ENCODE data around the gene SLC2A4. TPM values are rescaled to one million over a fixed set of nuclear protein-coding genes. Genes with fewer than 3 reads are reported as not detected.

The SLC2A4 gene
- total and polyA plus RNA-seq, 2 experiments from 2014 or later = 6.3 to 13.6 TPM

- peaks cover 13% of the 10 kb centered on the region for H3K36me3 ChIP-seq (ENCODE audit: insufficient read depth)
- peaks cover 32% of the 10 kb centered on the region for H4K20me1 ChIP-seq (replicated peaks; ENCODE audit: insufficient read depth)
- Mint-ChIP-seq H3K36me3 (ENCODE audit: low read depth) (peaks cover 43% of the 10 kb centered on the region), H3K27ac (peak overlapping the region; percentile 97), H3K4me3 (peak overlapping the region; percentile 91), H3K9me3 (peaks cover 3% of the 10 kb centered on the region; the same call in 2 of the 3 replicates), H3K27me3 (ENCODE audit: insufficient read depth, low read depth, poor library complexity) (peaks cover 10% of the 10 kb centered on the region), H3K4me1 (peaks cover 38% of the 10 kb centered on the region)
- H3K4me1 ChIP-seq (ENCODE audit: insufficient read depth) = peaks cover 23% of the 10 kb centered on the region
- H3K9me2 ChIP-seq (ENCODE audit: insufficient read depth) = no peaks in the 10 kb centered on the region
- H3K27me3 ChIP-seq (ENCODE audit: insufficient read depth) = no peaks in the 10 kb centered on the region
- no peak overlapping the region for H2AFZ ChIP-seq
- H3K4me2 ChIP-seq = peak overlapping the region; percentile 98
- DNase-seq (ENCODE audit: low spot score) (peak; percentile 27), ATAC-seq (peak; percentile 15)
- TF ChIP-seq, protein P1, sequence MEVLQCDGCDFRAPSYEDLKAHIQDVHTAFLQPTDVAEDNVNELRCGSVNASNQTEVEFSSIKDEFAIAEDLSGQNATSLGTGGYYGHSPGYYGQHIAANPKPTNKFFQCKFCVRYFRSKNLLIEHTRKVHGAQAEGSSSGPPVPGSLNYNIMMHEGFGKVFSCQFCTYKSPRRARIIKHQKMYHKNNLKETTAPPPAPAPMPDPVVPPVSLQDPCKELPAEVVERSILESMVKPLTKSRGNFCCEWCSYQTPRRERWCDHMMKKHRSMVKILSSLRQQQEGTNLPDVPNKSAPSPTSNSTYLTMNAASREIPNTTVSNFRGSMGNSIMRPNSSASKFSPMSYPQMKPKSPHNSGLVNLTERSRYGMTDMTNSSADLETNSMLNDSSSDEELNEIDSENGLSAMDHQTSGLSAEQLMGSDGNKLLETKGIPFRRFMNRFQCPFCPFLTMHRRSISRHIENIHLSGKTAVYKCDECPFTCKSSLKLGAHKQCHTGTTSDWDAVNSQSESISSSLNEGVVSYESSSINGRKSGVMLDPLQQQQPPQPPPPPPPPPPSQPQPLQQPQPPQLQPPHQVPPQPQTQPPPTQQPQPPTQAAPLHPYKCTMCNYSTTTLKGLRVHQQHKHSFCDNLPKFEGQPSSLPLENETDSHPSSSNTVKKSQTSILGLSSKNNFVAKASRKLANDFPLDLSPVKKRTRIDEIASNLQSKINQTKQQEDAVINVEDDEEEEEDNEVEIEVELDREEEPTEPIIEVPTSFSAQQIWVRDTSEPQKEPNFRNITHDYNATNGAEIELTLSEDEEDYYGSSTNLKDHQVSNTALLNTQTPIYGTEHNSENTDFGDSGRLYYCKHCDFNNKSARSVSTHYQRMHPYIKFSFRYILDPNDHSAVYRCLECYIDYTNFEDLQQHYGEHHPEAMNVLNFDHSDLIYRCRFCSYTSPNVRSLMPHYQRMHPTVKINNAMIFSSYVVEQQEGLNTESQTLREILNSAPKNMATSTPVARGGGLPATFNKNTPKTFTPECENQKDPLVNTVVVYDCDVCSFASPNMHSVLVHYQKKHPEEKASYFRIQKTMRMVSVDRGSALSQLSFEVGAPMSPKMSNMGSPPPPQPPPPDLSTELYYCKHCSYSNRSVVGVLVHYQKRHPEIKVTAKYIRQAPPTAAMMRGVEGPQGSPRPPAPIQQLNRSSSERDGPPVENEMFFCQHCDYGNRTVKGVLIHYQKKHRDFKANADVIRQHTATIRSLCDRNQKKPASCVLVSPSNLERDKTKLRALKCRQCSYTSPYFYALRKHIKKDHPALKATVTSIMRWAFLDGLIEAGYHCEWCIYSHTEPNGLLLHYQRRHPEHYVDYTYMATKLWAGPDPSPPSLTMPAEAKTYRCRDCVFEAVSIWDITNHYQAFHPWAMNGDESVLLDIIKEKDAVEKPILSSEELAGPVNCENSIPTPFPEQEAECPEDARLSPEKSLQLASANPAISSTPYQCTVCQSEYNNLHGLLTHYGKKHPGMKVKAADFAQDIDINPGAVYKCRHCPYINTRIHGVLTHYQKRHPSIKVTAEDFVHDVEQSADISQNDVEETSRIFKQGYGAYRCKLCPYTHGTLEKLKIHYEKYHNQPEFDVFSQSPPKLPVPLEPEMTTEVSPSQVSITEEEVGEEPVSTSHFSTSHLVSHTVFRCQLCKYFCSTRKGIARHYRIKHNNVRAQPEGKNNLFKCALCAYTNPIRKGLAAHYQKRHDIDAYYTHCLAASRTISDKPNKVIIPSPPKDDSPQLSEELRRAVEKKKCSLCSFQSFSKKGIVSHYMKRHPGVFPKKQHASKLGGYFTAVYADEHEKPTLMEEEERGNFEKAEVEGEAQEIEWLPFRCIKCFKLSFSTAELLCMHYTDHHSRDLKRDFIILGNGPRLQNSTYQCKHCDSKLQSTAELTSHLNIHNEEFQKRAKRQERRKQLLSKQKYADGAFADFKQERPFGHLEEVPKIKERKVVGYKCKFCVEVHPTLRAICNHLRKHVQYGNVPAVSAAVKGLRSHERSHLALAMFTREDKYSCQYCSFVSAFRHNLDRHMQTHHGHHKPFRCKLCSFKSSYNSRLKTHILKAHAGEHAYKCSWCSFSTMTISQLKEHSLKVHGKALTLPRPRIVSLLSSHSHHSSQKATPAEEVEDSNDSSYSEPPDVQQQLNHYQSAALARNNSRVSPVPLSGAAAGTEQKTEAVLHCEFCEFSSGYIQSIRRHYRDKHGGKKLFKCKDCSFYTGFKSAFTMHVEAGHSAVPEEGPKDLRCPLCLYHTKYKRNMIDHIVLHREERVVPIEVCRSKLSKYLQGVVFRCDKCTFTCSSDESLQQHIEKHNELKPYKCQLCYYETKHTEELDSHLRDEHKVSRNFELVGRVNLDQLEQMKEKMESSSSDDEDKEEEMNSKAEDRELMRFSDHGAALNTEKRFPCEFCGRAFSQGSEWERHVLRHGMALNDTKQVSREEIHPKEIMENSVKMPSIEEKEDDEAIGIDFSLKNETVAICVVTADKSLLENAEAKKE (CRISPR knock-in tag; IDR thresholded peaks at IDR 0.05) = no peak
- TF ChIP-seq ZNF114 (CRISPR knock-in tag; IDR thresholded peaks at IDR 0.05) (no peak), NANOG (IDR thresholded peaks at IDR 0.05; ENCODE audit: borderline replicate concordance) (no peak), ETS1 (IDR thresholded peaks at IDR 0.05) (no peak), REST (IDR thresholded peaks at IDR 0.05; ENCODE audit: unreplicated experiment) (no peak), EZH2phosphoT487 (IDR thresholded peaks at IDR 0.05; ENCODE audit: unreplicated experiment) (no peak), EZH2 (IDR thresholded peaks at IDR 0.05; ENCODE audit: low read depth, unreplicated experiment) (no peak), STAT1 (IDR thresholded peaks at IDR 0.05; ENCODE audit: unreplicated experiment) (no peak), ZNF331 (CRISPR knock-in tag; IDR thresholded peaks at IDR 0.05; ENCODE audit: low read depth) (no peak), CREB1 (CRISPR knock-in tag; IDR thresholded peaks at IDR 0.05; ENCODE audit: low read depth) (no peak), JUNB (IDR thresholded peaks at IDR 0.05; ENCODE audit: unreplicated experiment) (no peak), POLR2AphosphoS5 (IDR thresholded peaks at IDR 0.05; ENCODE audit: low read depth) (no peak)
- TF ChIP-seq, protein P2, sequence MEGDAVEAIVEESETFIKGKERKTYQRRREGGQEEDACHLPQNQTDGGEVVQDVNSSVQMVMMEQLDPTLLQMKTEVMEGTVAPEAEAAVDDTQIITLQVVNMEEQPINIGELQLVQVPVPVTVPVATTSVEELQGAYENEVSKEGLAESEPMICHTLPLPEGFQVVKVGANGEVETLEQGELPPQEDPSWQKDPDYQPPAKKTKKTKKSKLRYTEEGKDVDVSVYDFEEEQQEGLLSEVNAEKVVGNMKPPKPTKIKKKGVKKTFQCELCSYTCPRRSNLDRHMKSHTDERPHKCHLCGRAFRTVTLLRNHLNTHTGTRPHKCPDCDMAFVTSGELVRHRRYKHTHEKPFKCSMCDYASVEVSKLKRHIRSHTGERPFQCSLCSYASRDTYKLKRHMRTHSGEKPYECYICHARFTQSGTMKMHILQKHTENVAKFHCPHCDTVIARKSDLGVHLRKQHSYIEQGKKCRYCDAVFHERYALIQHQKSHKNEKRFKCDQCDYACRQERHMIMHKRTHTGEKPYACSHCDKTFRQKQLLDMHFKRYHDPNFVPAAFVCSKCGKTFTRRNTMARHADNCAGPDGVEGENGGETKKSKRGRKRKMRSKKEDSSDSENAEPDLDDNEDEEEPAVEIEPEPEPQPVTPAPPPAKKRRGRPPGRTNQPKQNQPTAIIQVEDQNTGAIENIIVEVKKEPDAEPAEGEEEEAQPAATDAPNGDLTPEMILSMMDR (conservative IDR thresholded peaks at IDR 0.05; ENCODE audit: low read depth in 2 of 2) = no peak
- H3K27ac ChIP-seq (ENCODE audit: low read depth) = peak overlapping the region; percentile 87; the same call in 1 of the 2 replicates
- H3F3A ChIP-seq (replicated peaks; ENCODE audit: low read depth) = peaks cover 19% of the 10 kb centered on the region
- peak overlapping the region; percentile 65 for H3K4me3 ChIP-seq
- H3K79me2 ChIP-seq (replicated peaks; ENCODE audit: insufficient read depth) = peaks cover 63% of the 10 kb centered on the region
Observed at GRCh38 chr17:7250695-7251627, 30.6 kb upstream of the SLC2A4 start.

Measured in GM23338 (cell line).